Mesothelial cell of epicardium (in vitro differentiated cells): ENCODE data around the gene IKZF2. TPM values are rescaled to one million over a fixed set of nuclear protein-coding genes. Genes with fewer than 3 reads are reported as not detected.

Source experiments
- DNase-seq, 2 experiments: peaks; one replicate each; pipeline ENCODE4 v3.0.0; 2021; ENCODE audit warnings: low spot score in 2 of 2; ENCODE audit not compliant: unreplicated experiment in 2 of 2
- H3K27ac Mint-ChIP-seq: 2 replicates; pipeline ENCODE4 v1.8.0; 2021; ENCODE audit warnings: mixed read lengths
- H3K27me3 Mint-ChIP-seq: 2 replicates; pipeline ENCODE4 v1.8.0; 2021; ENCODE audit warnings: low read depth, mixed read lengths
- H3K36me3 Mint-ChIP-seq: 2 replicates; pipeline ENCODE4 v1.8.0; 2021; ENCODE audit warnings: mixed read lengths
- H3K4me1 Mint-ChIP-seq: 2 replicates; pipeline ENCODE4 v1.8.0; 2021; ENCODE audit warnings: mixed read lengths
- H3K4me3 Mint-ChIP-seq: 2 replicates; pipeline ENCODE4 v1.8.0; 2021; ENCODE audit warnings: mild to moderate bottlenecking, moderate library complexity, mixed read lengths
- H3K9me3 Mint-ChIP-seq: 2 replicates; pipeline ENCODE4 v1.8.0; 2021; ENCODE audit warnings: mixed read lengths
- CTCF ChIP-seq: fragments of 200-600 bp; sonication (generic); IDR thresholded peaks from one replicate; pipeline ENCODE4 v1.5.0; 2021; ENCODE audit warnings: antibody characterized with exemption; ENCODE audit not compliant: unreplicated experiment
- total RNA-seq: library from RNA; stranded (reverse); gene quantifications from 3 replicates; pipeline ENCODE4 v1.2.1, GENCODE V29; 2021

Gene IKZF2
- total RNA-seq, 1 donor from 2014 or later: 44.8 TPM

- no peaks in the 10 kb centered on the region for H3K27me3 Mint-ChIP-seq
- no peak for DNase-seq
- H3K9me3 Mint-ChIP-seq: peaks cover 6% of the 10 kb centered on the region
- peak overlapping the region; percentile 66 for H3K27ac Mint-ChIP-seq
- TF ChIP-seq CTCF: no peak
- peaks cover 34% of the 10 kb centered on the region for H3K4me1 Mint-ChIP-seq
- no peak overlapping the region for H3K4me3 Mint-ChIP-seq
- peaks cover 4% of the 10 kb centered on the region for H3K36me3 Mint-ChIP-seq
These were observed 36.0 kb upstream of the IKZF2 start for GRCh38 chr2:213187386-213187785.

- Mint-ChIP-seq H3K27ac (no peak overlapping the region), H3K36me3 (peaks cover 2% of the 10 kb centered on the region), H3K4me3 (no peak overlapping the region), H3K4me1 (peaks cover 34% of the 10 kb centered on the region), H3K27me3 (no peaks in the 10 kb centered on the region), H3K9me3 (no peaks in the 10 kb centered on the region)
- DNase-seq: no peak
- TF ChIP-seq CTCF: no peak
These were observed 33.9 kb upstream of the IKZF2 start for GRCh38 chr2:213185147-213185822.

- Mint-ChIP-seq H3K9me3 (peaks cover 8% of the 10 kb centered on the region), H3K27me3 (no peaks in the 10 kb centered on the region), H3K4me1 (peaks cover 9% of the 10 kb centered on the region), H3K27ac (no peak overlapping the region), H3K36me3 (peaks cover 6% of the 10 kb centered on the region), H3K4me3 (no peak overlapping the region)
- TF ChIP-seq CTCF: no peak
- DNase-seq: no peak
These were observed 30.3 kb upstream of the IKZF2 start for GRCh38 chr2:213181712-213182111.

- H3K27ac Mint-ChIP-seq: no peak overlapping the region
- no peak overlapping the region for H3K4me3 Mint-ChIP-seq
- peaks cover 9% of the 10 kb centered on the region for H3K36me3 Mint-ChIP-seq
- H3K9me3 Mint-ChIP-seq: peaks cover 13% of the 10 kb centered on the region
- no peaks in the 10 kb centered on the region for H3K27me3 Mint-ChIP-seq
- TF ChIP-seq CTCF: no peak
- no peak for DNase-seq
- peaks cover 5% of the 10 kb centered on the region for H3K4me1 Mint-ChIP-seq
These were observed 26.3 kb upstream of the IKZF2 start for GRCh38 chr2:213177679-213178078.

- Mint-ChIP-seq H3K4me3 (no peak overlapping the region), H3K36me3 (peaks cover 9% of the 10 kb centered on the region), H3K27me3 (no peaks in the 10 kb centered on the region), H3K4me1 (peaks cover 10% of the 10 kb centered on the region), H3K9me3 (peaks cover 13% of the 10 kb centered on the region), H3K27ac (no peak overlapping the region)
- no peak for TF ChIP-seq CTCF
- DNase-seq: no peak
These were observed 24.3 kb upstream of the IKZF2 start for GRCh38 chr2:213175673-213176247.
